ENCODE data around the gene GRIK3. TPM values are rescaled to one million over a fixed set of nuclear protein-coding genes. Genes with fewer than 3 reads are reported as not detected.

Gene GRIK3
- total and polyA plus RNA-seq, 2 of the 8 experiments (the other 6 are each of a cell fraction or from before 2014, with no cell fraction given), result 2.1 to 3.4 TPM

GRCh38 chr1:37018510-37018909, 15.8 kb downstream of the GRIK3 start:
- Histone ChIP-seq H4K8ac (ENCODE audit: extremely low read depth, insufficient read depth, low read length) (no peak overlapping the region), H2AFZ (ENCODE audit: low read length) (no peak overlapping the region), H2AK5ac (ENCODE audit: low read depth, low read length) (no peak overlapping the region), H3K9me3 (ENCODE audit: insufficient read depth in 2 of 2, low read depth in 1 of 2, low read length in 1 of 2) (no peaks in the 10 kb centered on the region), H2BK15ac (ENCODE audit: low read length) (no peak overlapping the region), H2BK20ac (ENCODE audit: low read length) (no peak overlapping the region), H3K18ac (ENCODE audit: extremely low read depth, low read length) (no peak overlapping the region), H3K36me3 (ENCODE audit: control insufficient read depth in 2 of 4, insufficient read depth in 4 of 4, low read length in 3 of 4) (no peaks in the 10 kb centered on the region), H3K27me3 (replicated peaks in 1 of 4; ENCODE audit: control insufficient read depth in 3 of 4, extremely low read depth in 1 of 4, insufficient read depth in 3 of 4, low read length in 3 of 4) (no peaks in the 10 kb centered on the region), H4K20me1 (replicated peaks in 1 of 2; ENCODE audit: control insufficient read depth in 1 of 2, insufficient read depth in 2 of 2, low read length in 2 of 2) (no peaks in the 10 kb centered on the region), H3K79me1 (ENCODE audit: low read depth, low read length) (no peaks in the 10 kb centered on the region), H2BK12ac (ENCODE audit: low read depth, low read length) (no peak overlapping the region), H3K4me1 (replicated peaks in 1 of 4; ENCODE audit: control insufficient read depth in 3 of 4, insufficient read depth in 4 of 4, low read length in 3 of 4) (no peaks in the 10 kb centered on the region), H3K23ac (ENCODE audit: insufficient read length) (no peak overlapping the region), H3K9ac (replicated peaks in 1 of 4; ENCODE audit: extremely low read depth in 1 of 4, low read depth in 3 of 4, low read length in 3 of 4) (no peak overlapping the region), H4K5ac (ENCODE audit: insufficient read length, low read depth, low read length) (no peak overlapping the region), H3K23me2 (ENCODE audit: low read depth, low read length) (no peaks in the 10 kb centered on the region), H4K91ac (replicated peaks; ENCODE audit: insufficient read length, low read length) (no peak overlapping the region), H3K14ac (ENCODE audit: insufficient read length) (no peak overlapping the region), H3K56ac (replicated peaks; ENCODE audit: insufficient read length, low read depth, low read length) (no peak overlapping the region), H3K4me3 (ENCODE audit: extremely low read depth in 1 of 4, insufficient read depth in 2 of 4, low read depth in 3 of 4, low read length in 4 of 4) (no peak overlapping the region), H3K79me2 (ENCODE audit: control insufficient read depth in 1 of 2, insufficient read depth in 2 of 2, low read length in 2 of 2) (no peaks in the 10 kb centered on the region), H2BK5ac (ENCODE audit: low read depth, low read length) (no peak overlapping the region), H3K4me2 (ENCODE audit: insufficient read depth in 1 of 2, low read depth in 2 of 2, low read length in 2 of 2) (no peak overlapping the region), H3K4ac (replicated peaks; ENCODE audit: insufficient read length, low read depth, low read length) (no peak overlapping the region), H2BK120ac (replicated peaks; ENCODE audit: low read depth, low read length) (no peak overlapping the region), H3K27ac (ENCODE audit: low read depth, low read length) (no peak overlapping the region)
- TF ChIP-seq POLR2AphosphoS5 (IDR thresholded peaks at IDR 0.05; ENCODE audit: low read depth, low read length) (no peak), RXRA (IDR thresholded peaks at IDR 0.05; ENCODE audit: insufficient read depth, low read depth, low read length) (no peak), CTCF (IDR thresholded peaks at IDR 0.05; ENCODE audit: control extremely low read depth in 1 of 3, insufficient read depth in 1 of 3, low read depth in 1 of 3, low read length in 3 of 3) (no peak), RBBP5 (IDR thresholded peaks at IDR 0.05; ENCODE audit: borderline replicate concordance, low read depth, low read length) (no peak), TAF1 (IDR thresholded peaks at IDR 0.05; ENCODE audit: low read depth, low read length) (no peak), POLR2A (IDR thresholded peaks at IDR 0.05; ENCODE audit: control extremely low read depth in 1 of 2, low read depth in 2 of 2, low read length in 2 of 2) (no peak), FOSL1 (IDR thresholded peaks at IDR 0.05; ENCODE audit: insufficient read depth, low read depth, low read length) (no peak)
- CTCF ChIA-PET (ENCODE audit: partially characterized antibody), result interaction anchor here (0.7 to 2.8 kb wide), 13 partner anchors 9 to 507 kb away, joined by 3 to 13 read pairs (median 3); no protein-coding TSS in a partner anchor
- DNase-seq (ENCODE audit: low read depth in 1 of 2, low spot score in 2 of 2) (no peak), FAIRE-seq (no peak)
- POLR2A ChIA-PET (ENCODE audit: partially characterized antibody), result no interaction called here
